Activated B cell treated with CpG ODN at 0.5 μM for 24 hours (primary cell): ENCODE measurements around the gene FCRLA. TPM values are rescaled to one million over a fixed set of nuclear protein-coding genes. Genes with fewer than 3 reads are reported as not detected.

ENCODE experiments used
- ATAC-seq: fragments of 200-7000 bp; cut with Tn5 transposase; one replicate; pipeline ENCODE4 v1.10.0; 2021; ENCODE audit warnings: low read depth, mild to moderate bottlenecking, moderate library complexity
- CTCF ChIA-PET: fragments of 350-600 bp; sonication (Branson Sonifier 250); formaldehyde crosslinking; loops from one replicate; lab custom pipeline; 2021; ENCODE audit warnings: antibody characterized with exemption; lab: Charles Lee
- POLR2A ChIA-PET: fragments of 350-600 bp; sonication (Branson Sonifier 250); formaldehyde crosslinking; loops from one replicate; lab custom pipeline; 2021; ENCODE audit warnings: antibody characterized with exemption; lab: Charles Lee
- DNase-seq: peaks from one replicate; pipeline ENCODE4 v3.0.0; 2022
- H3K27ac Mint-ChIP-seq: one replicate; pipeline ENCODE4 v1.8.0; 2020; ENCODE audit warnings: mixed read lengths
- H3K27me3 Mint-ChIP-seq: one replicate; pipeline ENCODE4 v1.8.0; 2021; ENCODE audit warnings: mixed read lengths
- H3K36me3 Mint-ChIP-seq: one replicate; pipeline ENCODE4 v1.8.0; 2021; ENCODE audit warnings: low read depth, mixed read lengths
- H3K4me1 Mint-ChIP-seq: one replicate; pipeline ENCODE4 v1.8.0; 2021; ENCODE audit warnings: mixed read lengths
- H3K4me3 Mint-ChIP-seq: one replicate; pipeline ENCODE4 v1.8.0; 2020; ENCODE audit warnings: mild to moderate bottlenecking, mixed read lengths
- H3K9me3 Mint-ChIP-seq: one replicate; pipeline ENCODE4 v1.8.0; 2020; ENCODE audit warnings: mixed read lengths
- CTCF ChIP-seq: fragments of 200-600 bp; IDR thresholded peaks from one replicate; pipeline ENCODE4 v1.8.0; 2022; ENCODE audit warnings: antibody characterized with exemption, mild to moderate bottlenecking
- intact Hi-C: fragments of 100-400 bp; cut with micrococcal nuclease; formaldehyde crosslinking; loops from one replicate; pipeline ENCODE4 v1.15.1; 2024
- total RNA-seq: library from RNA; stranded (reverse); gene quantifications from 2 replicates; pipeline ENCODE4 v1.2.3, GENCODE V29; 2022

FCRLA gene
- total RNA-seq, 1 donor from 2014 or later: 175 TPM

- ATAC-seq: no peak
- CTCF ChIA-PET: no interaction called here
- no peak for TF ChIP-seq CTCF
- POLR2A ChIA-PET: no interaction called here
- Mint-ChIP-seq H3K36me3 (peaks cover 50% of the 10 kb centered on the region), H3K4me3 (no peak overlapping the region), H3K4me1 (no peaks in the 10 kb centered on the region), H3K27ac (no peak overlapping the region), H3K27me3 (no peaks in the 10 kb centered on the region), H3K9me3 (no peaks in the 10 kb centered on the region)
- no peak for DNase-seq
- intact Hi-C loops: no loop called here
Measured at GRCh38 chr1:161676441-161676840, 30.6 kb upstream of the FCRLA start.

- H3K4me3 Mint-ChIP-seq: no peak overlapping the region
- H3K27me3 Mint-ChIP-seq: no peaks in the 10 kb centered on the region
- TF ChIP-seq CTCF: no peak
- no peak for DNase-seq
- no peak overlapping the region for H3K27ac Mint-ChIP-seq
- intact Hi-C loops: no loop called here
- H3K9me3 Mint-ChIP-seq: no peaks in the 10 kb centered on the region
- ChIA-PET CTCF (no interaction called here), POLR2A (interaction anchor here (0.7 kb wide), 1 partner anchor 14 kb away, joined by 8 read pairs; no protein-coding TSS in a partner anchor)
- no peaks in the 10 kb centered on the region for H3K4me1 Mint-ChIP-seq
- peaks cover 52% of the 10 kb centered on the region for H3K36me3 Mint-ChIP-seq
- ATAC-seq: no peak
Measured at GRCh38 chr1:161676958-161677689, 29.9 kb upstream of the FCRLA start.

GRCh38 chr1:161678500-161678899 is 28.5 kb upstream of the FCRLA start:
- no peak for ATAC-seq
- intact Hi-C loops: no loop called here
- DNase-seq: no peak
- Mint-ChIP-seq H3K4me1 (no peaks in the 10 kb centered on the region), H3K36me3 (peaks cover 47% of the 10 kb centered on the region), H3K27ac (no peak overlapping the region), H3K9me3 (no peaks in the 10 kb centered on the region), H3K27me3 (no peaks in the 10 kb centered on the region), H3K4me3 (no peak overlapping the region)
- ChIA-PET POLR2A (no interaction called here), CTCF (no interaction called here)
- no peak for TF ChIP-seq CTCF

- Mint-ChIP-seq H3K27ac (peak overlapping the region; percentile 1), H3K4me1 (no peaks in the 10 kb centered on the region), H3K4me3 (no peak overlapping the region), H3K9me3 (no peaks in the 10 kb centered on the region), H3K36me3 (peaks cover 33% of the 10 kb centered on the region), H3K27me3 (no peaks in the 10 kb centered on the region)
- TF ChIP-seq CTCF: no peak
- ChIA-PET POLR2A (interaction anchor here (0.7 to 1.9 kb wide), 4 partner anchors 23 to 345 kb away, joined by 3 to 5 read pairs (median 4); no protein-coding TSS in a partner anchor), CTCF (interaction anchor here (0.6 kb wide), 1 partner anchor 10 kb away, joined by 3 read pairs; no protein-coding TSS in a partner anchor)
- intact Hi-C loops: loop anchor here (2.0 kb wide), 1 partner anchor 23 kb away; no protein-coding TSS in a partner anchor
- DNase-seq: no peak
- no peak for ATAC-seq
Measured at GRCh38 chr1:161681879-161682278, 25.1 kb upstream of the FCRLA start.

GRCh38 chr1:161688946-161689345 is 18.1 kb upstream of the FCRLA start:
- ATAC-seq (no peak), DNase-seq (no peak)
- Mint-ChIP-seq H3K27ac (no peak overlapping the region), H3K36me3 (peaks cover 12% of the 10 kb centered on the region), H3K27me3 (no peaks in the 10 kb centered on the region), H3K4me3 (no peak overlapping the region), H3K9me3 (no peaks in the 10 kb centered on the region), H3K4me1 (peaks cover 7% of the 10 kb centered on the region)
- CTCF ChIA-PET: no interaction called here
- POLR2A ChIA-PET: interaction anchor here (0.7 to 1.4 kb wide), 2 partner anchors 37 to 77 kb away, joined by 3 to 5 read pairs; no protein-coding TSS in a partner anchor
- no peak for TF ChIP-seq CTCF
- intact Hi-C loops: no loop called here
